HG03442 (cell line): Measurements from ENCODE around the gene PC.

ENCODE experiments used
- ATAC-seq: cut with Tn5 transposase; IDR thresholded peaks from one replicate; pipeline ENCODE4 v1.9.1; 2021; ENCODE audit warnings: mild to moderate bottlenecking, moderate library complexity; ENCODE audit not compliant: unreplicated experiment

Gene PC

DNA sequence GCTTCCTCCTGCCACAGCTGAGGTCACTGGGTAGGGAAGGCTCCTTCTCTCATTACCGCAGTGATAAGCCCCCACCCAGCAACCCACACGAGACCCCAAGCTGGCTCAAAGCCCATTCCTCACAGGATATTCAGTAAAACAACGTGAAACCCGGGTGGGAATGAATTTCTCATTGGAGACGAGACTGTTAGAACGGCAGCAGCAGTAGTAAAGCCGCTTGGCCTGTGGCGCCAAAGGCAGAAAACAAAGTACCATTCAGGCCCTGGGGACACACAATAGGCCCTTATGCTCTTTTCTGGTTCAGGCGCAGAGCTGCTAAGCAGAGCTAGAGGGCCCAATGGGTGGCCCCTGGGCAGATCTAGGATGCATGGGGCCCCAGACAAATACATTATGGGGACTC is 45.3 kb downstream of the PC start:
- ATAC-seq: no peak

DNA sequence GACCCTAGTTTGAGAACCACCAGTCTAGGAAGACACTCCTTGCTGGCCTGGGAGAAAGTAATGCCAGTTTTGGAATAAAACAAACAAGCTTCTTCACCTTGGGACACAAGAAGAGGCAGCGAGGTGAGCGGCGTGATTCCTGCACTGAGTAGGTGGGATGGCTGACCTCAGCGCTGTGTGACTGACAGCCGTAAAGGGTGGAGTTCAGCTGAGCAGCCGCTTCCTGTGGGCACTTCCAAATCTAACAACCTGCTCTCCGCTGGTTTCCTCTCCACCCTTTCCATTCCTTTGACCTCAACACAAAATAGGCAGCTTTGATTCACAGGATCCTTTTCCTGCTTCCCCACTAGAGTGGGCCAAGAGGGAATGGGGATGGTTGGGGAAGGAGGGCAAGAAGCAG is 45.8 kb downstream of the PC start:
- no peak for ATAC-seq

DNA sequence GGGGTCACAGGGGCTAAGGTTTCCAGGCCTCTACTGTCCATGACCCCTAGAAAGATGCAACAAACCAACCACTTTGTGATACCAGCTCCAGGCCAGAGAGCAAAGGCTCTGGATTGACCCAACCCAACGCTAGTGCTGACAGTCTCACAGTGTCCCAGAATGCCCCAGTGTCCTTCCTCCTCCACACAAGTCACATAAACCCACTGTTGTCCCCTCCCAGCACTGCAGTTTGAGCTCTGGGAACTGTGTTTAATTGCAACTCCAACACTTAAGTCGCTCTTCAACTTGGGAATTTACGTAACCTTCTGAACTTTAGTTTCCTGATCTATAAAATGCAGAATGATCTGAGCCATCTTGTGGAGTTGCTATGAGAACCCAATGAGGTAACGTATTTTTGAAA is 47.5 kb downstream of the PC start:
- no peak for ATAC-seq

DNA sequence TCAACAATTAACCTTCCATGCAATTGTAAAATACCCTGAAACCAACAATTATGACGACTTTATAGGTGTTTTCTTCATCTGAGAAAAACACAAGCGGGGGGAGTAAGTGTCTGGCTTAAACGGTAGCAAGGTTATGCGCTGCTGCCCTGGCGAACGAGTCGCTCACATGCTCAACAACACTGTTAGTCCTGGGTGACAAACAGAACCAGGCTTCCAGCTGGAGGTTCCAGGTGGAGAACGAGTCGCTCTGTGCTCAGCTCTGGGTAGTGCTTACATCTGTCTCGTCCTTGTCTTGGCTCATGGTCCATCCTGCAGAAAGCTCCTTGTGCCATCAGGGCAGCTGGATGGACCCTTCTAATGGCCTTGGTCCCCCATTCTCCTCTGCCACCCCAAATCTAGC is 48.2 kb downstream of the PC start:
- ATAC-seq: no peak

DNA sequence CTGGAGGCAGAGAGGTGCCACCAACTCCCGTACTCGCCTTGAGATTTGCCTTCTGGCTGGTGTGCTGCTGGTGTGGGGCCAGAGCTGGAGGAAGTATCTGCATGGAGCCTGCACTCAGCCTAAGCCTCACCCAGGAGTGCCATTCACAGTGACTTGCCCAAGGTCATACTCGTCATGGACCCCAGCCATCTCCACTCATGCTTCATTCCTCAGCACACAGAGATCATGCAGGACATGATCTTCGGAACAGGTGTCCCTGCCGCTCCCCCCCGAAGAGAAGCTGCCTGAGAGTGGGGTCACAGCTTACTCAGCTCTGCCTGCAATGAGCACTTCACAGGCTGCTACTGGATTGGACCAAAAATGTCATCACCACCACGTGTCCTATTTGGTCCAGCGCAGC is 49.0 kb downstream of the PC start:
- ATAC-seq: no peak

DNA sequence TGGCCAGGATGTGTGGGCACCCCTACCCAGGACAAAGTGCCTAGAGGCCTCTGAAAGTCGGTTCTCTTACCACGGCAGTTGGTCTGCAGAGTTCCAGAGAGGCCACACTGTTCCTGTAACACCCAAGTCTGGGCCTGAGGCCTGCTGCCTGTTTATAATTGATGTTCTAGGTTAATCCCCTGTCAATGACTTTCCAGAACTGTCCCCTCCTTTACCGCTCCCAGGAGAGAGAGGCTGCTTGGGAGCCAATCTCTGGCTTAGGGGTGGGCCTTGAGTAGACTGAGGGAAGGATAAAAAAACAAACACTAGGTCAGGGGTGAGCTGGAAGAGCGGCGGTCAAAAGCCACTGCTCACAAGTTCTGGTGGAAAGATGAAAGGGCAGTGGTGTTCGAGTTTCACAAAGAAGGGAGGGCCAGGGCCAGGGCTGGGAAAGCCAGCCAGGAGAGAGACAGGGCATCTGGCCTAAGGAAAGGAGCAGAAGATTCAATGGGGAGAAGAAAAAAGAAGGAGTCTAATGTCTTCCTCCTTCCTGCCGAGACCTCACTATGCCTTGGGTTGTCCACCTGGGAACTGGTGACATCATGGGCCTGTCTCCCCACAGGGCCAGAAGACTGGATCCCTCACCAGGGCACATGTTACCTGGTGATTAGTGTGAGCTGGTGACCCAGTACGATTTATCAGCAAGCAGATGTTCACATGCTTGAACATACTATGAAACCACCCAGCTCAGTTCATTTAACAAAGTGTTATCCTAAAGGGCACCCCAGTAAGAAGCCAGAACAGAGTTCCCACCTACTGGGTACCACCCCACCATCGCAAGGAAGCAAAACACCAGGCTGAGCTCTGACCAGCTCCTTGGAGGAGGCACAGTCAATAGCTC is 50.2 kb downstream of the PC start:
- ATAC-seq: no peak

DNA sequence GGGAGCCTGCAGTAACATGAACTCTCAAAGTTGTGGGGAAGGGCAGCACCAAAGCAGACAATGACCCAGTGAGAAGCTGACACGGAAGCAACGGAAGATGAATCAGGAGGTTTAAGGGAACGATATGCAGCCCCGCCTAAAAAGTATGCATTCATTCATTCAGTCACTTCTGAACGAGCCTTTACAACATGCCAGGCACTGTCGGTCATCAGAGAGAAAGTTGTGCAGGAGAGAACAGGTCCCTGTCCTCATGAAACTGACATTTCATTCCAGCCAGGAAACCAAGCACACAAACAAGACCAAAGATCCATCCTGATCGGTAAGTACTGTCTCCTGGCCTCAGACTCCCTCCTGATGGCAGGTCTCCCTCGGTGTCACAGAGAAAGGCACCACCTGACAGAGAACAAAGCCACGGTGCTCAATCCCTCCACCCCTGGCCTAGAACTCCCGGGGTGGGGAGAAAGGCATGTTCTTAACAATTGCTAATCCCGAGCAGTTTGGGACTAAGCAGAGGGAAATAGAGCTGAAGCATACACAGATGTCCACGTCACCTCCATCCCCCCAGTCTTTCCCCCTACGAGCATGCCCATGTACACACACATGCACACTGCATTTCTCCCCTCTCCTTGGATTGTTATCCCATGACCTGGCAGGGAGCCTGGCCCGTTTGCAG is 52.0 kb downstream of the PC start:
- no peak for ATAC-seq

DNA sequence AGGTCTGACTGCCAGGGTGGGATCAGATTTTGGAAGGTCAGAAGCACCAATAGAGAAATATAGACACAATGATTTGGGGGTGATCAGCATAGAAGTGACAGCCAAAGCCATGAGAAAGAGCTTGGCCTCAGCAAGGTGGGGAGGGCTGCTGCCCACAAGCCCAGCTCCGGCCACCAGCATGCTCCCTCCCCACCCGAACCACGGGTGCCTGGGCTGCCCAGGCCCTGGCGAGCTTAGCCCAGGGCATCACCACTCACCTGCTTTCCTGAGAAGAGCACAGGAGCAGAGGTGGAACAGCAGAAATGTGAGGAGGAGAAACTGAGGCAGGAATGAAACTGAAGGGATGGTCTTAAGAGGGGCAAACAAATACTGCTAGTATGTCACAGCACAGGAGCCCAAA is 52.6 kb downstream of the PC start:
- ATAC-seq: no peak

DNA sequence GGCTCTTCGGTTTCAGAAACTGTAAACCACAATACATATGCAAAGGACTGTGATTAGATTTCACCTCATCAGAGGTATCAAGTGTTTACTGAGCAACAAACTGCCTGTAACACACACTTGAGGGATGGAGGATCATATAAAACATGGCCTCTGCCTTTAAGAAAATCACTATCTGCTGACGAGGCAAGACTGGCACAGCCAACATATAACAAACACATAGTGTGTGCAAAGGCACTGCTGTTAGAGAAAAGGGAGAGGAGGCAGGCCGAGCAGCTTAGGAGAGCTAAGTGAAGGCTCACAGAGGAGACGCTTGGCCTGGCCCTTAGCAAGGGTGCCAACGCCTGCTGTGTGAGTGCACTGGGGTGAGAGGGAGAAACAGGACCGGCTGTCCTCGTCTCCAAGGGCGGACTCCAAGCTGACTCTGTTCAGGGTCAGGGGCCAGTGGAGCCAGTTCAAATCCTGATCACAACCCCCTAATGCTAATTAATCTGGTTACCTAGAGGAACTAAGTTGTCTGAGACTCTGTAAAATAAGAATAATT is 53.1 kb downstream of the PC start:
- no peak for ATAC-seq

DNA sequence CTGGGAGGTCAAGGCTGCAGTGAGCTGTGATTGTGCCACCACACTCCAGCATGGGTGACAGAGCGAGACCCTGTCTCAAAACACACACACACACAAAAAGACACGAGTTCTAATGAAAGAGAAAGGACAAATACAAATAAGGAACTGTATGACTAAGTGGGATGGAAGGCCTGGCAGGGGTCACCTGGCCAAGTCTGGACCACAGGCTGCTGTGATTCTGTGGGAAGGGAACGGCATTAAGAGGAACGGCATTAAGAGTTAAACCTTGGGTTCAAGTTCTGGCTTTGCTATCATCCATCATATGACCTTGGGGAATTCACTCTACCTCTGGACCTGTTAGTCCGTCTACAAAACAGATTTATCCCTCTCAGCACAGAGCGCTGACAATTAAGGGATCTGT is 53.6 kb downstream of the PC start:
- ATAC-seq: no peak

DNA sequence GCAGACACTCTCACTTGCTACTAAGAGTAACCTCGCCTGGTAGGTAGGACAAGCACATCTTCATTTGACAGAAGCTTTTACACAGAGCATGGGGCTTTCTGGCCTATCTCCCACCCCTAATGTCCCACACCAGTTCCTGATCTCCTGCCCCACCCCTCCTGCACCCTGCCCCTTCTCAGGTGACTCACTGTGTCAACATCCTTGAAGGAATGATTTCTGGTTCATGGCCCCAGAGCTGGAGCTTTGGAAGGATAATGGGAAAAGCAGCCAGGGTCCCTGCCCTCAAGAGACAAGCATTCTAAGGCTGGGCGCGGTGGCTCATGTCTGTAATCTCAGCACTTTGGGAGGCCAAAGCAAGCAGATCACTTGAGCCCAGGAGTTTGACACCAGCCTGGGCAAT is 54.1 kb downstream of the PC start:
- ATAC-seq: no peak

DNA sequence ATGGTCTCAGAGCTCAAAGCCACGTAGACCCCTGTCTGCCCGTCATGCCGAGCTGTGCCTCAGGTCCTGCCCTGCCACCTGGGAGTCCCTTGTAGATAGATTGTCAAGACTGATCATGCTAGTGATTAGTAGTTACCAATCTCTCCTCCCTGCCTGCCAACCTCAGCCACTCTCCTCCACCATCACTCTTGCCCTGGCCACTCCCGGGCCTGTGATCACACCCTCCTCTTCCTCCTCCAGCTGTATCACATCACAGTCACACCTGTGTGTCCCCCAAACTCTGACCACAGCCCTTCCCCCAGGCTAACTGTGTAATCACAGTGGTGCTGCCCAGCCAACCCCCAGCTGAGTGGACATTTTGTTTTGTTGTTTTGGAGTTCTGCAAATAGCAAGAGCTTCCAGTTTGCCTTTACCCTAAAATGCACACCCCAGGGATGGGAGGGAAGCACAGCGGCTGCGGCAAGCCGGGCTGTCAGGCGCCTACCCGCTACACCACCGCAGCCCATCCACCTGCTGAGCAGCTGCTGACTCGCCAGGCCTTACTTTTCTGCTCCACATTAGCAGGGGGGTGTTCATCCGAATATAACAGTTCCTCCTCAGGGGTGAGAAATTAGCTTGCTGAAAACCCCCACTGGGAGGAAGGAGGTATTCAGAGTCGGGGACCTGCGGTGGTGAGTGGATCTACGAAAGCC is 55.6 kb downstream of the PC start:
- ATAC-seq: no peak

DNA sequence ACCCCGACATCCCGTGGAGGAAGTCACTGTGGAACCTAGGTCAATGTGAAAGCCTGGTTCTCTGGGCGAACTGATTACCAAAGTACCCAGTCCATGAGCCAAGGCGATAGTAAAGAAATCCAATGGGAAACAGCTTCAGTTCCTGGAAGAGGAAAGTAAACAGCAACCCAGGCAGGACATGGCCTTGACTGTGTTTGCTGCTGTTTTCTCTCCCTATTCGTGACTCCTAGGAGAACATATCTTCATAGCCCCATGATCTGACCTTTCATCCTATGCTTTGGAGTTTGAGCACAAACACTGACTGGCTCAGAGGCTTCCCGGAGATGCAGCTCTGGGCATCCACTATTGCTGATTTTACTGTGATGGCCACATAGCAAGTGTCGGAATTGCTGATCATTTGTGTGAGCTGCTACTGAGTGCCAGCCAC is 56.2 kb downstream of the PC start:
- ATAC-seq: no peak

DNA sequence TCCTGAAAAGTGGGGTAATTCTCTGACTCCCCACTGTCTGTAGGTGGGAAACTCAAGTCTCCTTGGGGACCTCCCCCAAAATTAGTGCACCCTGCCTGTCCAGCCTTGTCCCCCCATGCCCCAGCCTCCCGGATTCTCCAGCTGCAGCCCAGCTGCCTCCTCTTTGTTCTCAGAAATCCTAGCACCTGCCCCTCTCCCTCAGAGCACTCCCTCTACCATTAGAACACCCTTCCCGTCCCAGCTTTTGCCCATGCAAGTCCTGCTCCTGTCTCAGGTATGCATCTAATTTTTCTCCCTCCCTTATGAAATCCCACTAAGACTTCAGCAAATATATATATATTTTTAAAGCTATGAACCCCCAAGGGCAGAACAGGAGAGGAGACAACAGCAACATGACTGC is 64.0 kb downstream of the PC start:
- ATAC-seq: no peak

DNA sequence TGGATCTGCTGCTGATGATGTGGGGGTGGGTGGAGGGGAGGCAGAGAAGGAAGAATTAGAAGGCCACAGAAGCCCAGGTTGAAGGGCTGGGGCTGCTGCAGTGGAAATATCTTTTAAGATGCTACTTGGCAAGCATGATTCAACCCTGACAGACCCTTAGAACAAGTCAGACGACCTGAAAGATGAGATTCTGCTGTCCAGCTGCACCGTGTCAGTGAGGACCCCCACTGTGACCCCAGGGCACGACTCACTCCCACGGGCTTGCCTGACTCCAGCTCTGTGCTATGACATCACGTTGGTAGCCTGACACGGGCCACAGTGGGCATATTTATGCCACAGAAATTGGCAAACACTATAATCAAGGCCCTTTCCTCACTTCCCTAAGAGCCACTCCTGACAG is 65.3 kb downstream of the PC start:
- no peak for ATAC-seq

DNA sequence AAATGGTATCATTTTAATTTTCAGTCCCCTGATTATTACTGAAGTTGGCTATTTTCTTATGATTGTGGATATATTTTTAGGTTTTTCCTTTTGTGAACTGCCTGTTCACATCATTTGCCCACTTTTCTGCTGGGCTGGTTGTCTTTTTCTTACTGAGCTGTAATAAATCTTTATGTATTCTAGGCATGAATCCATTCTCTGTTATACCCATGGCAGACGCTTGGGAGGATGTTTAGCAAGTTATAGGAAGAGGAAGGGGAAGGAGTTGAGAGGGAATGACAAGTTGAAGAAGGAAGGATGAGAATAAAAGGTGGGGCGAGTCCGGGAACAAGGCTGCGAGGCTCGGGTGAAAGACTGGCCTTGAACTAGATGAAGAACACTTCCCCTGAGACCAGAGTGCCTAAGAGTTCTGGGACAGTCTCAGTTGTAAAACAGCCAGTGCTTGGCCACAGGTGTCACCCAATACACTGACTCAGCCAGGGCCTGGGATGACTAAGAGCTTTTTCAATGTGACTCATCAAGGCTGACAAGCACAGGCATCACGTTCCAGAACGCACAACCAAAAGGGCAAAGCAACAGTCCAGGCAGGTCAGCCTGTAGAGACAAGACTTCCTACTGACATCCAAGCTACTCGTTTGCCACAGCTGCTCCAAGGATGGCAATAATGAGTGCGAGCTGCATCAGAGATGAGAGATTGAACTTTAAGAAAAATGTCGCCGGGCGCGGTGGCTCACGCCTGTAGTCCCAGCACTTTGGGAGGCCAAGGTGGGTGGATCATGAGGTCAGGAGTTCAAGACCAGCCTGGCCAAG is 66.1 kb downstream of the PC start:
- peak; percentile 95 for ATAC-seq

DNA sequence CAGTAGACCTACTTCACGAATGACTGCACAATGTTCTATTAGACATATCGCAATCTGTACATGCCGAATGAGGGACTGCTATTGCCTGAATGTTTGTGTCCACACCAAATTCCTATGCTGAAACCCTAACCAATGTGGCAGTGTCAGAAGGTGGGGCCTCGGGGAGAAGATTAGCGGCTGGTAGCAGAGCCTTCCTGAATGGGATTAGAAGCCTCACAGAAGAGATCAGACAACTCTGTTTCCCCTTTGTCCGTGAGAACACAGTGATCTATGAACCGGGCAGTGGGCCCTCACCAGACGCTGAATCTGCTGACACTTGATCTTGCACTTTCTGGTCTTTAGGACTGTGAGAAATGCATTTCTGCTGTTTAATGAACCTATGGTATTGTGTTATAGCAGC is 68.2 kb downstream of the PC start:
- no peak for ATAC-seq

DNA sequence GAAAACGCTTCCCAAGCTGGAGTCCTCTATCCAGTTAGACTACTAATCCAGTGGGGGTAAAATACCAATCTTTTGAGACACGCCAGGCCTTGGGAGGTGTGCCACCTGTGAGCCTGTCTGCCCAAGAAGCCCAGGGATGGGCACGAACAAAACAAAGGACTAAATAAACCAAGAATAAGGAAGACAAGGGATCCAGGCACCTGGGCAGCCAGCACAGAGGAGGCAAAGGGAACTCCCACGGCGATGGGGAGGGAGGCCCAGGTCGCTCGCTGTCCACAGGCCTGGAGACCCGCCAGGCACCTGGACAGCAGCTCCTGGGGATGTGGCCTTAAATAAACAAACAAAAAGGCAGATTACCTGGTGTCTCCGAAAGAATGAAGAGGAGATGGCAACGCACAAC is 69.9 kb downstream of the PC start:
- no peak for ATAC-seq

DNA sequence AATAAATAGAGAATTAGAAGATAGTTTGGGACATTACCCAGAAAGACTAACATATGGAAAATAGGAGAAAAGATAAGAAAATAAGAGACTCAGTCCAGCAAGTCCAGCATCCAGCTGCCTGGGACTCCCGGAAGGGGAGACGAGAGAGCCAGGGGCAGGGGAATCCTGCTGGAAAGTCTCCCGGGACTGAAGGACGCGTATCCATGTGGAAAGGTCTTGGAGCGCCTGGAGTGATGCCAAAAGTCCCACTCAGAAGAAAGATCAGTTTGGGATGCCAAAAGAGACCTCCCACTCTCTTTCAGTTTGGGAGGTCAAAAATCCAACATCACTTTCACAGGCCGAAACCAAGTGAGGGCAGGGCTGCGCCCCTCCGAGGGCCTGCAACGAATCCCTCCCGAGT is 70.7 kb downstream of the PC start:
- no peak for ATAC-seq

DNA sequence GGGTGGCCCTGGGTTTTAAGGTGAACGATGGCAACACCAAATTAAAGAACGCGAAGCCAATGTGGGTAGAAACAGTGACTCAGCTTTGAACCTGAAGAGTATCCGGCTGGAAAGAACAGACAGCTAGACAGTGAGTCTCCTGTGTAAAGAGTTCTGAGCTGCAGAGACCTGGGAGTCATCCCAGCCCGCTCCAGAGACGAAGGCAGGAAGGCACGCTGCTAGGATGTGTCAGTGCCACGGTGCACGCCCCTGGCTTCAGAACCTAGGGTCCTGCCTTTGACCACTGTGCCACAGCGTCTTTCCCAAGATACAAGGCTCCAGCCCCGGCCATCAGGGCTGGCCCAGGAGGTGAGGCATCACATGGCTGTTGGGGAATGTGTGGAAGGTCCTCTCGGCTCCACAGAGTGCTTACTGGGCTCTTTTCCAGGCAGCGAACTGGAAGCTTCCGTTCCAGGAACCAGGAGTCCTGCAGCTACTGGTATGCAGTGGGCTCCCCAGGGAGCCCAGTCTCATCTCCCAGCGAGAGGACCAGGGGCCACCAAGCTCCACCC is 71.4 kb downstream of the PC start:
- no peak for ATAC-seq
